AG04450 (cell line): Measurements from ENCODE around the gene AGPAT1. TPM values are rescaled to one million over a fixed set of nuclear protein-coding genes. Genes with fewer than 3 reads are reported as not detected.

Experiments used
- CTCF ChIA-PET: fragments of 300-600, 350-600 bp; formaldehyde crosslinking; extraction: SDS; loops from one replicate; lab custom pipeline; 2022; ENCODE audit warnings: antibody characterized with exemption, inconsistent platforms; lab: Charles Lee
- POLR2A ChIA-PET: fragments of 350-600 bp; formaldehyde crosslinking; extraction: SDS; loops from one replicate; lab custom pipeline; 2021; ENCODE audit warnings: antibody characterized with exemption, inconsistent platforms; lab: Yijun Ruan, JAX
- DNase-seq: peaks from one replicate; pipeline ENCODE4 v3.0.0-alpha.2; 2011; ENCODE audit warnings: low read depth, low spot score
- H3K27ac ChIP-seq: one replicate; pipeline ENCODE4 v1.5.1; 2012; ENCODE audit warnings: low read depth, low read length, control low read depth
- H3K27me3 ChIP-seq: one replicate; pipeline ENCODE4 v1.6.0; 2012; ENCODE audit warnings: low read length; ENCODE audit not compliant: control insufficient read depth, insufficient read depth
- H3K4me3 ChIP-seq: 2 replicates; pipeline ENCODE4 v1.5.1; 2011; ENCODE audit warnings: mild to moderate bottlenecking, low read depth, low read length, control low read depth
- H3K9me3 ChIP-seq: 2 replicates; pipeline ENCODE4 v1.5.1; 2012; ENCODE audit warnings: low read length; ENCODE audit not compliant: control insufficient read depth, insufficient read depth
- CTCF ChIP-seq: IDR thresholded peaks from 2 replicates; pipeline ENCODE4 v1.5.1; 2011; ENCODE audit warnings: low read depth, low read length, control low read depth, inconsistent platforms
- polyA plus RNA-seq: library from polyadenylated mRNA; depleted of rRNA; stranded (reverse); fragments of >200 nt; gene quantifications from 2 replicates; pipeline ENCODE4 v1.2.3, GENCODE V29; 2011

AGPAT1 gene
- polyA plus RNA-seq, 1 experiment: 97.1 TPM

GRCh38 chr6:32127409-32127716, 48.5 kb downstream of the AGPAT1 start:
- ChIA-PET POLR2A (interaction anchor here (0.6 to 2.8 kb wide), 6 partner anchors 8 to 69 kb away, joined by 3 to 13 read pairs (median 4); partner anchors contain the start of gene AGPAT1), CTCF (interaction anchor here (0.6 to 4.6 kb wide), 5 partner anchors 9 to 80 kb away, joined by 3 to 44 read pairs (median 10); no protein-coding TSS in a partner anchor)
- peaks cover 3% of the 10 kb centered on the region; the same call in 1 of the 2 replicates for H3K9me3 ChIP-seq
- peak overlapping the region; percentile 98 for H3K4me3 ChIP-seq
- peak overlapping the region; percentile 92 for H3K27ac ChIP-seq
- DNase-seq: no peak
- TF ChIP-seq CTCF: no peak
- no peaks in the 10 kb centered on the region for H3K27me3 ChIP-seq

- no peak overlapping the region for H3K27ac ChIP-seq
- TF ChIP-seq CTCF: no peak
Measured at GRCh38 chr6:32126880-32127279, 49.0 kb downstream of the AGPAT1 start.

GRCh38 chr6:32123681-32124080, 52.2 kb downstream of the AGPAT1 start:
- H3K9me3 ChIP-seq: no peaks in the 10 kb centered on the region
- POLR2A ChIA-PET: no interaction called here
- CTCF ChIA-PET: interaction anchor here (0.8 kb wide), 1 partner anchor 72 kb away, joined by 3 read pairs; no protein-coding TSS in a partner anchor
- H3K27ac ChIP-seq: no peak overlapping the region
- no peak for DNase-seq
- H3K4me3 ChIP-seq: no peak overlapping the region
- no peaks in the 10 kb centered on the region for H3K27me3 ChIP-seq
- TF ChIP-seq CTCF: no peak

More at GRCh38 chr6:32126880-32127279, 49.0 kb downstream of the AGPAT1 start:
- POLR2A ChIA-PET: interaction anchor here (0.6 to 2.7 kb wide), 2 partner anchors 8 to 10 kb away, joined by 3 to 8 read pairs; no protein-coding TSS in a partner anchor
- no peaks in the 10 kb centered on the region for H3K27me3 ChIP-seq
- H3K9me3 ChIP-seq: peaks cover 3% of the 10 kb centered on the region; the same call in 1 of the 2 replicates
- peak overlapping the region; percentile 98 for H3K4me3 ChIP-seq
- CTCF ChIA-PET: interaction anchor here (1.2 to 4.6 kb wide), 4 partner anchors 9 to 79 kb away, joined by 3 to 44 read pairs (median 11); no protein-coding TSS in a partner anchor
- no peak for DNase-seq

- Histone ChIP-seq H3K4me3 (no peak overlapping the region), H3K27ac (no peak overlapping the region), H3K27me3 (no peaks in the 10 kb centered on the region), H3K9me3 (no peaks in the 10 kb centered on the region; the same call in 1 of the 2 replicates)
- DNase-seq: no peak
- POLR2A ChIA-PET: no interaction called here
- CTCF ChIA-PET: interaction anchor here (0.7 to 1.2 kb wide), 2 partner anchors 44 to 57 kb away, joined by 3 to 4 read pairs; no protein-coding TSS in a partner anchor
- no peak for TF ChIP-seq CTCF
Measured at GRCh38 chr6:32120573-32121059, 55.3 kb downstream of the AGPAT1 start.
